AG09309 (cell line): ENCODE data around the gene REPS1.

Experiments used
- DNase-seq: peaks from one replicate; pipeline ENCODE4 v3.0.0-alpha.2; 2010; ENCODE audit warnings: low read depth
- H3K4me3 ChIP-seq: 2 replicates; pipeline ENCODE4 v1.5.1; 2011; ENCODE audit warnings: mild to moderate bottlenecking, low read depth, low read length, moderate library complexity; ENCODE audit not compliant: control insufficient read depth
- TF ChIP-seq, protein P1 (sequence below): IDR thresholded peaks from 2 replicates; pipeline ENCODE4 v1.5.1; 2011; ENCODE audit warnings: mild to moderate bottlenecking, low read depth, low read length, inconsistent platforms; ENCODE audit not compliant: insufficient read depth, control insufficient read depth; ENCODE audit errors: missing control alignments

The REPS1 gene

DNA sequence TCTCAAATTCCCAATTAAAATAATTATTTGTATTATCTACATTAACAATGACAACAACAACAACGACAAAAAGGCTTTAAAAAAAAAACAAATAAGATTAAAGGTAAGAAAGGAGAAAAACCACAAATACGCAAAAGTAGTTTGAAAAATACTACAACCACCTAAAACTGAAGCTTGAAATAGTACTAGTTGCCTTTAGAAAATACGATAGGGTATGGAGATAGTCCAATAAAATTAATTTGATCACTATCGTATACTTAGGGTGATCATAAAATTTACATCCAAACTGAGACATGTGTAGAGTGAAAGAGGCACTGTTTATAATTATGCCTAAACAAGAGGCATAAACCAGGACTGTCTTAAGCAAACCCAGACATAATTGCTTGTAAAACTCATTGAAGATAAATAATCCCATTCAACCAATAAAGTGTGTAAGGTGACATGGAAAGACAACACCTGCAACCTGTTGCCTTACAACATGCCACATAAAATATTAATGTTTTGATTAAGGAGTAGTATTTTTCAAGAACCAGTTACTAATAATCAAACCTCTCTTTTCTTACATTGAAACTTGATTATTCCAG is 22.7 kb downstream of the REPS1 start:
- TF ChIP-seq, protein P1, sequence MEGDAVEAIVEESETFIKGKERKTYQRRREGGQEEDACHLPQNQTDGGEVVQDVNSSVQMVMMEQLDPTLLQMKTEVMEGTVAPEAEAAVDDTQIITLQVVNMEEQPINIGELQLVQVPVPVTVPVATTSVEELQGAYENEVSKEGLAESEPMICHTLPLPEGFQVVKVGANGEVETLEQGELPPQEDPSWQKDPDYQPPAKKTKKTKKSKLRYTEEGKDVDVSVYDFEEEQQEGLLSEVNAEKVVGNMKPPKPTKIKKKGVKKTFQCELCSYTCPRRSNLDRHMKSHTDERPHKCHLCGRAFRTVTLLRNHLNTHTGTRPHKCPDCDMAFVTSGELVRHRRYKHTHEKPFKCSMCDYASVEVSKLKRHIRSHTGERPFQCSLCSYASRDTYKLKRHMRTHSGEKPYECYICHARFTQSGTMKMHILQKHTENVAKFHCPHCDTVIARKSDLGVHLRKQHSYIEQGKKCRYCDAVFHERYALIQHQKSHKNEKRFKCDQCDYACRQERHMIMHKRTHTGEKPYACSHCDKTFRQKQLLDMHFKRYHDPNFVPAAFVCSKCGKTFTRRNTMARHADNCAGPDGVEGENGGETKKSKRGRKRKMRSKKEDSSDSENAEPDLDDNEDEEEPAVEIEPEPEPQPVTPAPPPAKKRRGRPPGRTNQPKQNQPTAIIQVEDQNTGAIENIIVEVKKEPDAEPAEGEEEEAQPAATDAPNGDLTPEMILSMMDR, result no peak
- no peak for DNase-seq
- no peak overlapping the region for H3K4me3 ChIP-seq

DNA sequence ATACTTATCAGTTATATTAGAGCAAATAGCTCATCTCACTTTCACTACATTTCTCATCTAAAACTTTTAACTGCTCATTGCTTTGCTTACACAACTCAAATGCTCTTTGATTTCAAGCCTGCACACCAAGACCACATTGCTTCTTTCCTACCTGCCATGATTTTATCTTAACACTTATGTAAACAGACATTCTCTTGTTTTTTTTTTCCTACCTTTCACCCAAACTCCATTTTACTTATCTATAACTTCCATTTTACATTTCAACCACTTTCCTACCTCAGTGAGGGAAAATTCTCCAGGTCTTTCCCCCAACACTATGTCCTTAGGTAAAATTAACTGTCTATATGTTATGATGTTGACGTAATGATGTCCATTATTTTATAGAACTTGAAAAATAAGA is 24.0 kb downstream of the REPS1 start:
- TF ChIP-seq, protein P1, result no peak
- no peak overlapping the region for H3K4me3 ChIP-seq
- no peak for DNase-seq

DNA sequence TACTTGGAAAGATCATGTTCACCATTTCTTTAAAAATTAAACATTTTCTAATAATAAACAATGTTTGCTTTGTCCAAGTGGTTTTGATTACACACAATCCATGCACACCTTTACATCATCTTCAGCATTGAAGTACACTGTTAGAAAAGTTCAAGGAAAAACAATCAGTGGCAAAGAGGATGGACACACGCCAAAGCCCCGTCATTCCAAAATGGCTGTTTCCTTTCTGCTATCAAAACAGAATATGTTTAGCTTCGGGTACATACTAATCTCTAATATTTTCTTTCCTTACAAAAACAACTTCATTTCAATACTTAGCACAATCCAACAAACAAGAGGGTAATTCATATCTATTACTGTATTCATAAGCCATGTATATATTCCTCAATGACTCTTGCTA is 24.5 kb downstream of the REPS1 start:
- H3K4me3 ChIP-seq, result no peak overlapping the region
- DNase-seq, result no peak
- TF ChIP-seq, protein P1, result no peak

- TF ChIP-seq, protein P1, result no peak
- no peak overlapping the region for H3K4me3 ChIP-seq
- no peak for DNase-seq
Observed at GRCh38 chr6:138963119-138963518, 24.9 kb downstream of the REPS1 start.

DNA sequence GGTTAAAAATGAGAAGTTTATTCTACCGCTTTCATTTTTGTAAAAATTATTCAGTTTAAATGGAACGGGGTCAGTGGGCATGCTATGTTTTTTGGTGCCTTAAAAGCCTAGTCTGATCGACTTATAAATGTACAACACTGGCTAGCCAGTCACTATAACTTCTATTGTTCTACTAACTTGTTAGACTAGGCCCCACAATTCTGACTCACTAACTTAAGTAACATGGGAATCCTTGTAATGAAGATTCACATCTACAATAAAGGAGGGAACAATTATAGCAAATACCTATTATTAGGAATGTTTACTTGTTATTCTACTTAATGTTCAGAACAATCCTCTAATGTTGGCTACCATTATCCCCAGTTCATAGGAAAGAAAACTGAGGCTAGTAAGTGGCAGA is 28.5 kb downstream of the REPS1 start:
- H3K4me3 ChIP-seq, result no peak overlapping the region
- TF ChIP-seq, protein P1, result no peak
- DNase-seq, result no peak

- no peak overlapping the region for H3K4me3 ChIP-seq
- no peak for DNase-seq
- TF ChIP-seq, protein P1, result no peak
Observed at GRCh38 chr6:138958595-138958994, 29.5 kb downstream of the REPS1 start.

DNA sequence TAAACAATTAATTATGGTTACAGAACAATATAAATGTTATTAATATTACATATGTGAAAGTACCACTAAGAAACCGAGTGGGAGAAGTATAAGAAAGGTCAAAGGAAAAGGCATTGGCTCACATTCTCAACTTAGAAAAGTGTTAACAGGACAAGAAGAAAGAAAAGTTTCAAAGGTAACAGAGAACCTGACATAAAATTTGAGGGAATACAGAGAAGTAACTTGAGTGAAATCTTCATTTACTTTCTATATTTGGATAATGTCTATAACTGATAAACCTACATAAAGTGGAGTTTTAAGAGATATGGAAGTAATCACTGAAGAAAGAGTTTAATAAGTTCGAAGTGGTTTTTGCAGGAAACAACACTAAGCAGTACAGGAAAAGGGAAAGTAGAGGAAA is 30.1 kb downstream of the REPS1 start:
- TF ChIP-seq, protein P1, result no peak
- DNase-seq, result no peak
- no peak overlapping the region for H3K4me3 ChIP-seq
